RPMI7951 (cell line): Measurements from ENCODE around the gene TBCB. TPM values are rescaled to one million over a fixed set of nuclear protein-coding genes. Genes with fewer than 3 reads are reported as not detected.
A peak's percentile ranks its signal among the peaks of the same experiment; 100 is the strongest.
"Not testable (repeated sequence)": the region's sequence is repeated elsewhere in the genome, so short reads cannot be mapped to it uniquely, and the experiment has no call there.

ENCODE experiments used
- DNase-seq: peaks from one replicate; pipeline ENCODE4 v3.0.0-alpha.2; 2012; ENCODE audit warnings: low read depth
- total RNA-seq: library from RNA; depleted of rRNA; stranded (reverse); fragments of >200 nt; shearing (Covaris generic); gene quantifications from 2 replicates; pipeline ENCODE4 v1.2.3, GENCODE V29; 2014

Gene TBCB
- total RNA-seq, 1 experiment from 2014 or later = 317 TPM

DNA sequence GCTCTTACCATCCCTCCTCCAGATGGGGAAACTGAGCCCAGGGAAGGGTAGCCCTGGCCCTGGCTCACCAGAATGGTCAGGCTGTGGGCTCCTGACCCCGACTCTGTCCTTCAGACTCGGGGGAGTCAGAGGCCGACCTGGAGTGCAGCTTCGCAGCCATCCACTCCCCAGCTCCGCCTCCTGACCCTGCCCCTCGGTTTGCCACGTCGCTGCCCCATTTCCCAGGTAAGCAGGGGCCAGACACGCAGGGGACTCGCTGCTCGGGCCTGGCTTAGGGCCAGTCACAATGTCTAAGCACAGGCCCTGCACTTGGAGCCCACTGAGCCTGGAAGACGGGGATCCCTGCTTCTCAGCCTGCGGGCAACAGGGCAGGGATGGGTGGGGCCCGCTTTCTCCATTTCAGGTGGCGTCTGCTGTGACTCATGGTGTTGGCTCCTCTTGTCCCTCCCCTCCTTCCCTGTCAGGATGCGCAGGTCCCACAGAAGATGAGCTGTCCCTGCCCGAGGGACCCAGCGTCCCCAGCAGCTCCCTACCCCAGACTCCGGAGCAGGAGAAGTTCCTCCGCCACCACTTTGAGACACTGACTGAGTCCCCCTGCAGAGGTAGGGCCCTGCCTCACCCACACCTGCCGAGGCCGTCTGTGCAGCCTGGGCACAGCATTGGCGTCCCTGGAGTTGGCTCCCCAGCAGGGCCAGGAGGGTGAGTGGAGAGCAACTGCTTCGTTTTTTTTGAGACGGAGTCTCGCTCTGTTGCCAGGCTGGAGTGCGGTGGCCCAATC, 13.5 kb upstream of the TBCB start:
- DNase-seq = no peak

DNA sequence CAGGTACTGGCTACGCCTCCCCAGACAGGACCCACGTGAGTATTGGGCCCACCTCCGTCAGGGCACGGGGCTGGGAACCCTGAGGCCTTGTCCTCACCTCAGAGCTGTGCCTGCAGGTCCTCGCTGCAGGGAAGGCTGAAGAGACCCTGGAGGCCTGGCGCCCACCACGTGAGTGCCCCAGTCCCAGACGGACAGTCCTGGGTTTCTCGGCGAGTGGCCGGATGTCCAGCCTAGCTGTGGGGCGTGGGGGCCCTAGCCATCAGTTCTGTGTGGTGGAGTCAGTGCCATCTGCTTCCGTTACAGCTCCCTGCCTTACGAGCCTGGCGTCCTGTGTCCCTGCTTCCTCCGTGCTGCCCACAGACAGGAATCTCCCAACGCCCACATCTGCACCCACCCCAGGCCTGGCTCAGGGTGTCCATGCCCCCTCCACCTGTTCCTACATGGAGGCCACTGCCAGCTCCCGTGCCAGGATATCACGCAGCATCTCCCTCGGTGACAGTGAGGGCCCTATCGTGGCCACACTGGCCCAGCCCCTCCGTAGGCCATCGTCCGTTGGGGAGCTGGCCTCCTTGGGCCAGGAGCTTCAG, 12.1 kb upstream of the TBCB start:
- DNase-seq = no peak

DNA sequence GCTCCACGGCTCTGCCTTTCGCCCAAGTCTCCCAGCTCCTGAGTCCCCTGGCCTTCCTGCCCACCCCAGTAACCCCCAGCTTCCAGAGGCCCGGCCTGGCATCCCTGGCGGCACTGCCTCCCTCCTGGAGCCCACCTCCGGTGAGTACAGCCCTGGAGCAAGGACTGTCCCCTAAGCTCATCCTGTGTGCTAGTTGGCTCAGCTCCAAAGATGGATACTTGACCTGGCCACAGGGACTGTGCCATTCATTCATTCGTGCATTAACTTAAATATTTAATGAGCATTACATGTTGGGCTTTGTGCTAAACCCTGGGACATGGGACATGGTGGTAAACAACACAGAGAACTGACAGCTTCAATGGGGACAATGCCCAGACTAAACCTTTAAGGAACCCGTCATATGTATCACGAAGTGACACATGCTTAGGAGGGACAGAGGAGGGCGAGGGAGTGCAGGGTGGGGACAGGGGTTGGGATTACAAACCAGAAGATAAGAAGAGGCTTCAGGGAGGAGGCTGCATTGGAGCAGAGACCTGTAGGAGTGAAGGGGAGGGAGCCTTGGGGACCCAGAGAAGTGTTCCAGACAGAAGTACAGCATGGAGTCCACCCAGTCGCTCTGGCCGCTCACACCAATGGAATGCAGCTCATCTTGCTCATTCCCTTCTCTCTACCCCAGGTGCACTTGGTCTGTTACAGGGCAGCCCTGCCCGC, 11.3 kb upstream of the TBCB start:
- no peak for DNase-seq

DNA sequence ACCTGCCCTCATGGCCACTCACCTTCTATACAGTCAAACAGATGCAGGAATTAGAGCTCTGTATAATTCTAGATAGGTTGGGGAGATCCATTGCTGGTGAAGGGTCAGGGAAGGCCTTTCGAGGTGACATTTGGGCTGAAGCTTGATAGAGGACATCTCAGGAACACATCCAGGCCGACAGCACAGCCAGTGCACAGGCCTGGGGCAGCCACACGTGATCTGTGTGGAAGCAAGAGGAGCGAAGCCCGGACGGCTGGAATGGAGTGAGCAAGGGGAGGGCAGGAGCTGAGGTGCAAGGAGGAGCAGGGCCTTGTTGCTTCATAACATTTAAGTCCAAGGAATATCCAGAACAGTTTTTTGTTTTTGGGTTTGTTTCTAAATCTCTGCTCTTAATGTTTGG, 8.8 kb upstream of the TBCB start:
- no peak for DNase-seq

DNA sequence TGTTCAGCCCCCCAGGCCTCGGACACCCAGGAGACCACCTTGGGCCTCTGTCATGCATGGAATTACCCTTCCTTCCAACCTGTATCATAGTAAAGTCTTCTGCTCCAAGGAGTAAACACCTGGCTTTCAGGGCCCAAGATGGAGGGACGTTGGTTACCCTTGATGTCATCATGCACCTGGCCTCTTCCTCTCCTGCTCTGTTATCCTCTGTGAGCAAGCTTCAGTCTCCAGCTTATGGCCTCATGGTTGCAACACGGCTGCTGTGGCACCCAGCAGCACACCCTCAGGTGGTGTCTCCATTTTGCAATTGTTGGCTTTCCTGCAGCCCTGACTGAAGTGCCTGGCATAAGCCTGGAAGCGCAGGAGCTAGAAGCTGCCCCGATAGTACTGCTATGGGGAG, 8.3 kb upstream of the TBCB start:
- DNase-seq = no peak

DNA sequence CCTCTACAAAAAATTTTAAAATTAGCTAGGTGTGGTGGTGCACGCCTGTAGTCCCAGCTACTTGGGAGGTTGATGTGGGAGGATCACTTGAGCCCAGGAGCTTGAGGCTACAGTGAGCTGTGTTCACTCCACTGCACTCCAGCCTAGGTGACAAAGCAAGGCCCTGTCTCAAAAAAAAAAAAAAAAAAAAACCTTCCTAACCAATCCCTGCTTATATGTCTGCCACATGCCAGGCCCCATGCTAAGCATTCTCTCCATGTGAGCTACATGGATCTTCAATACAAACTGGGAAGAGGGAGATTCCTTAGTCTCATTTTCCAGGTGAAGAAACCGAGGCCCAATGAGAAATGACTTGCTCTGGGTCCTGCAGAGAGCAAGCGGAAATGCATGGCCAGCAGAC, 6.6 kb upstream of the TBCB start:
- DNase-seq = no peak

DNA sequence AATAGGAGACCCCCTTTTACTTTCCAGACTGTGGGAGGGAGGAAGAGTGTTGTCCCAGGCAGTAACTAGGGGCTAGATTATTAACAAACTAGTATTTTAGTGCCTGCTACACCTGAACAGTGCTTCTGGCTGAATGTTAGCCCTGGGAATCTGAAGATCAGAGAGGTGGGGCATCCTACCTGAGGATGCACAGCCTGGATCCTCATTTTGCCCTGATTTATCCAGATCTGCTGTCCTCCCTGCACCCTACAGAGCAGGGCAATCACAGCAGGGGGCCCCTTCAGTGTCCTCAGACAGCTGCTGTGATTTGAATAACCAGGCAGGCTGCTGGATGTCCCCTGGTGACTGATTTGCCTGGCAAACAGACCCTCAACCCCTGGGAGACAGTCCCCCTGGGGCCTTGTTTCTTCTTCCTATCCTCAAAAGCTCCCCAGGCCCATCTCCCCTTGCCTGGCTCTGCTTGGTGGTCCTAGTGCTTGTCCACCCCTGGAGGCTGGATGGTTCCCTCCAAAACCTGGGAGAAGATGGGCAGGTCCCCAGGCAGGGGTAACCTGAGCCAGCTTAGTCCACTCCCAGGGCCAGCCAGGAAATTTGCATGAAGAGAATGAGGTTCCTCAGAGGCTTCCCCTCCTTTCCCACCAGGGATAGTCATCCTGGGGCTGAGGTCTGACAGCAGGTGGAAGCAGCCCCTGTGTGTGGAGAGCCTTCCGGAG, 4.6 kb upstream of the TBCB start, which contains the start of gene OVOL3:
OVOL3 (plus strand) TSS at position 657 of the 713 bp plus-strand sequence. CDS start 60 bp downstream, outside the sequence.
- DNase-seq = no peak

DNA sequence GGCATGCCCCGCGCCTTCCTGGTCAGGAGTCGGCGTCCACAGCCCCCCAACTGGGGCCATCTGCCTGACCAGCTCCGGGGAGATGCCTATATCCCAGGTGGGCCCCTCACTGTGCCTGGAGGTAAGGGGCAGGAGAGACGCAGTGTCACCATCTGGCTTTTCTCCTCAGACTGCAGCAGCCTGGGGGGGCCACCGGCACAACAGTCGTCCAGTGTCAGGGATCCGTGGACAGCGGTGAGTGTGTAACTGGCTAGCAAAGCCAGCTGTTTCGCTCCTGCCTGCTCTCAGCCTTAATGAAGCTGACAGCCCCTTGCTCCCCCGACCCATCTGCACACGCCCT, 4.1 kb upstream of the TBCB start:
- DNase-seq = no peak

DNA sequence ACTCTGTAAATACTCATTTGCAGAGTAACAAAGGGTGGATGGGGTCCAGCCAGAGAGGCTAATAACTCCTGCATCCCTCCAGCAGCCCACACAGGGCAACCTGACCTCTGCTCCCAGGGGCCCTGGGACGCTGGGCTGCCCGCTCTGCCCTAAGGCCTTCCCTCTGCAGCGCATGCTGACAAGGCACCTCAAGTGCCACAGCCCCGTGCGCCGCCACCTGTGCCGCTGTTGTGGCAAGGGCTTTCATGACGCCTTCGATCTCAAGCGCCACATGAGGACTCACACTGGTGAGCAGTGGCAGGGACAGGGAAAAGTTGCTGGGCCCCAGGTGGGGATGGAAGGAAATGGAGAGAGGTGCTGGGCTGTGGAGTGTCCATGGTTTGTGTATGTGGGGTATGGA, 2.6 kb upstream of the TBCB start:
- DNase-seq = no peak

DNA sequence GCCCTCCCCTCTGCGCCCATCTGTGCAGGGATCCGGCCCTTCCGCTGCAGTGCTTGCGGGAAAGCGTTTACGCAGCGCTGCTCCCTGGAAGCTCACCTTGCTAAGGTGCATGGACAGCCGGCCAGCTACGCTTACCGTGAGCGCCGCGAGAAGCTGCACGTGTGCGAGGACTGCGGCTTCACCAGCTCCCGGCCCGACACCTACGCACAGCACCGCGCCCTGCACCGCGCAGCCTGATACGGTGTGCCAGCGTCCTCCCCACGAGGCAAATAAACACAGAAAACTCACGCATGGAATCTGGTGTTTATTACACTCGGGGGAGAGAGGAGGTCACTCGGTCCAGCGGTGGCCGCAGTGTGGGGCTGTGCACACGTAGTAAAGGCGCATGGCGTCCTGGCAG, 1.8 kb upstream of the TBCB start:
- DNase-seq = no peak

DNA sequence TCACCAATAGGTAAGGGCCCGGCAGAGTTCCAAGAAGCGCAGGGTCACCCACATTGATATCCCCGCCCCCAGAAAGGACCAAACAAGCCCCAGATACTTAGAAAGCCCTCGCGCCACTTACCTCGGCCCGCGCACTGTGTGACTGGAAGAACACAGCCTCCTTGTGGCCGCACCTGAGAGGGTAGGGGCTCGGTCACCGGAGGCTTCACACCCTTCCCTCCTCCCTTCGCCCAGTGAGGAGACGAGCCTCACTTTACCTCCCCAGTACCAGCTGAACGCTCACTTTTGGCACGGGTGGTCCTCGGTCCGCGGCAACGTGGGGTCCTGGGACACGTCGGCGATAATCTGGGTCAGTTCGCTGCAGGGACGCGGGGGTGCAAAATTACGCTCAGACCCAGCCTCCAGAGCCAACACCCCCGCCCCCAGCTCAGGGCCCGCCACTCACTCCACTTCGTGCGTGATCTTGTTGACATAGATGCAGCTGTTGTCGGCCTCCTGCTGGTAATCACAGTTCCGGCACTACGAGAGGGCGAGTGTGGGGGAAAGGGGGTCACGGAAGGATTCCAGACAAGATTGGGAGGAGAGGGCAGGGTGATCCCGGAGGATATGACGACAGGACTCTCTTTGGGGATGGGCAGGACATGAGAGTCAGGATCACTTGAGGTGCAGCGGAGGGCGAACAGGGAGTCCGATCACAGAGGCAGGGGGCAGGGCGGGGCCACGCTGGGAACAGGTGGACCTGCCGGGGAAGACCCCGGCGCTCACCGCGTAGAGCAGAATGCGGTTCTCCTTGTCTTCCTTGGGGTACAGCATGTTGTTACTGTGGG, 1.2 kb upstream of the TBCB start:
- peak; percentile 44 for DNase-seq

DNA sequence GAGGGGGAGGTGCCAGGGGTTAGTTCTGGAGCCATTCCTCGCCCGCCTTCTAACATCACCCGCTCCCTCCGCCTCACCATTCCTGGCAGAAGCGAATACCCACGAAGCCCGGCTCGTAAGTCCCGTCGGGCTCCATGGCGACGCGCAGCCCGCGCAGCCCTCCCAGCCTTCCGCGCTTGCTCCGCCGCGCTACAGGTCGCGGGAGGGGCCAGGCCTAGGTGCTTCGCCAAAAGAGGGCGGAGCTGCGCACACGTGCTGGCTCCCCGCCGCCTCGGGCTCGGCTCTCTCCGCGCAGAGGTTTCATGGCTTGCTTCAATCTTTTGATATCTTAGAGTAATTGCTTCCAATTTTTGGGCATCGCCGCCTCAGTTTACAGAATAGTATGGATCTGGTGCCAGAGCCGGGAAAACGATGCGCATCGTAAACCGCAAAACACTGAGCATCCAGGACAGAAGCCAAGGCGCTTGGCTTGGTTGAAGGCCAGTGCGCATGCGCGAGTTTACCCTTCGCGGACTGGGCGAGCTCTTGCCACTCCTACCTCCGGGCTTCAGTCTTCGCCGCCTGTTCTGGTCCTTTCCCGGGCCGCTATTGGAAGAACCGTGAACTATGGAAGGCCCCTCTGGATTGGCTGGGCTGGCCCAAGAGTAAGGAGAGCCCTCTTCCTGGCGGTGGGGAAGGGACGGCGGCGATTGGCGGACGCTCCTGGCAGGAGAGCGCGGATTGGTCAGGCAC, 381 bp upstream of the TBCB start, which contains the start of gene POLR2I:
POLR2I (minus strand) TSS at position 155 of the 732 bp plus-strand sequence; CDS start at position 136, 19 bp downstream.
- DNase-seq = peak; percentile 100

DNA sequence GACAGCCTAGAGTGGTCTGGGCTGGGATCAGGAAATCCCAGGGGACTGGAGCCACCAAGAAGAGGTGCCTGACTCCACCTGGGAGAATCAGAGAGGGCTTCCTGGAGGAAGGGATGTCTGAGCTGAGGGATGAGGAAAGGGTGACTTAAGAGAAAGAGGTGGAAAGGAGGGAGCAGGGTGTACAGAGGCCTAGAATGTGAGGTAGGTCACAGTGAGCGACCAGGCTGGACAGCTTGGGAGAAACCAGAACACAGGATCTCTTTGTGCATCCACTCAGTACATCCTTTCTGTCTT, 1.0 kb downstream of the TBCB start:
- DNase-seq = no peak

DNA sequence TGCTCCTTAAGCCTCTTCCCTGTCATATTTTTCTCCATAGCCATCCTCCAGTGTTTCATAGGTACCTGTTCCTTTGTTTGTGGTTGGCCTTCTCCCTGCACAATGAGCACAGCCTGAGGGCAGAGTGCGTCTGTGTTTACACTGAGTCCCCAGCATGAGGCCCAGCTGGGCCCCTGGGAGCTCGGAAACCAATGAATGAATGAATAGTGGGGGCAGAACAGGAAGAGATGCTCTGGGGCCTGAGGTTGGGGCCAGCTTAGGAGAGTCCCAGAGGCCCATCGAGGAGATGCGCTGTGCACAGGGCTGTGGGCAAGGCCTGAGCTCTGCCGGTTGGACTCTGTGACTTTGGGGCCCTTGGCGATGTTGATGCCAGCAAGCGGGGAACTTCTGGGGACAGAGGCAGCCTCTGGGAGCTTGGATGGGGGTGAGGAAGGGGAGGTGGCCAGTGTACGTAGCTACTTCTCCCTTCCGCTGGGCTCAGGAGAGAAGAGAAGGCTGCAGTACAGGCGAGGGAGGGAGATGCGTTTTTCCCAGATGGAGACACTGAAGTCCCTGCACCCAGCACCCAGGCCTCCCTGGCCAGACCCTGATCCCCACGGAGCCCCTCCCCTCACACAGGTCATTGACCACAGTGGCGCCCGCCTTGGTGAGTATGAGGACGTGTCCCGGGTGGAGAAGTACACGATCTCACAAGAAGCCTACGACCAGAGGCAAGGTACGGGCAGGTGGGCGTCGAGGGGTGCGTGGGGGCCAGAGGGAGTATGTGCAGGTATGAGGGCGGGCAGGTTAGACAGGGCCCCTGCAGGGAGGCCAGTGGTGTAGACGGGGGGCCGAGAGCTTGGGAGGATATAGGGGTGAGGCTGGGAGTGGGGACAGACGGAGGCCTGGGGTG, 5.1 kb downstream of the TBCB start:
- no peak for DNase-seq

DNA sequence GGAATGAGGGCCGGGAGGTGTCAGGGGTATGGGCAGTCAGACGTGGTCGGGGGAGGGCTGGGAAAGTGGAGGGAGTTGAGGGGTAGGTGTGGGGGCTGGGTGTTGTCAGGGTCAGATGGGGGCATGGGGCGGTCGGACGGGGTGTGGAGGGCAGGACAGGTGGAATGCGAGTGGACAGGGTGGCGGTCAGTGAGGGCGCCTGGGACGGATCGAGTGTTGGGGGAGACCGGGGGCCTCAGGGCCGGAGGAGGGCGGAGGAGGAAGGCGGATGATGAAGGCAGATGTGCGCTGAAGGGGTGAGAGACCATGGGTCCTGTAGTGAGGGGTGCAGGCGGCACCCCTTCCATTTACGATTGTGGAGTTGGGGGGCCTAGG, 5.7 kb downstream of the TBCB start:
- no peak for DNase-seq

DNA sequence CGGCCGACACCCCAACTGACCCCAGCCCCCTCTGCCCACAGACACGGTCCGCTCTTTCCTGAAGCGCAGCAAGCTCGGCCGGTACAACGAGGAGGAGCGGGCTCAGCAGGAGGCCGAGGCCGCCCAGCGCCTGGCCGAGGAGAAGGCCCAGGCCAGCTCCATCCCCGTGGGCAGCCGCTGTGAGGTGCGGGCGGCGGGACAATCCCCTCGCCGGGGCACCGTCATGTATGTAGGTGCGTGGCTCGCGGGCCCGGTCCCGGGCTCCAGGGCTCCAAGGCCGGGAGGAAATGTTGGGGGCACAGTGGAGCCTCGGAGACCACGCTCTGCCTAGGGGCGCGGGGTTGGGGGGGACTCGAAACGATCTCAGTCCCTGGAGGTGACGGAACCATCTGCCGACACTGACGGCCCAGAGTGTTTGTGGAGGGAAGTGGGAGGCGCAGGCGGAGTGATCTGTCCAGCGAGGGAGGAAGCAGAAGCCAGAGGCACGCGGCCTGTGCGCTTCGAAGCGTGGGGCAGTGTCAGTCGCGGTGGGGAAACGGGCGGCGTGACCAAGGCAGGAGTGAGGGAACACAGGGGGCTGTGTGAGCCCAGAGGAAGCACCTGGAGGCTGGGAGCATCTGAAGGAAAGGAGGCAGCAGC, 6.3 kb downstream of the TBCB start:
- no peak for DNase-seq

DNA sequence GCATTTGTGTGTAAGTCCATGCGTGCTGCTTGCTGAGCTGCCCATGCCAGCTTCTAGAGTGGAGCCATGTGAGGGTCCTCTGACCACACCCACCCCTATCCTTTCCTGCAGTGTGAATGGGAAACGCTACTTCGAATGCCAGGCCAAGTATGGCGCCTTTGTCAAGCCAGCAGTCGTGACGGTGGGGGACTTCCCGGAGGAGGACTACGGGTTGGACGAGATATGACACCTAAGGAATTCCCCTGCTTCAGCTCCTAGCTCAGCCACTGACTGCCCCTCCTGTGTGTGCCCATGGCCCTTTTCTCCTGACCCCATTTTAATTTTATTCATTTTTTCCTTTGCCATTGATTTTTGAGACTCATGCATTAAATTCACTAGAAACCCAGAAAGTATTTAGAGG, 10.3 kb downstream of the TBCB start:
- DNase-seq = no peak

DNA sequence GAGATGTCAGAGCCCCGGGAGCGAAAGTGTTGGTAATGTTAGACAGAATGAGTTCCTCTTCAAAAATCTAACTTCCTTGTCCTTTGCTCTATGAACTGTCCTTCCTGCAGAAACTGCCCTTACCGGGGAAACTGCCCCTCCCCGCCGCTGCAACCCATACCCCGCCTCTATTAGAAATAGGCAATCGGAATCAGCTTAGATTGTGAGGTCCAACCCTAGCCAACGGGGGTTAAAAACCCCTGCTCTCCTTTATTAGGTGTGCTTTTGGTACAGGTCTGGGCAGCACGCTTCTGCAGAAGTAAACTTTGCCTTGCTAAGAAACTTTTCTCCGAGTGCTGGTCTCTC, 13.1 kb downstream of the TBCB start:
- DNase-seq = peak; percentile 16

DNA sequence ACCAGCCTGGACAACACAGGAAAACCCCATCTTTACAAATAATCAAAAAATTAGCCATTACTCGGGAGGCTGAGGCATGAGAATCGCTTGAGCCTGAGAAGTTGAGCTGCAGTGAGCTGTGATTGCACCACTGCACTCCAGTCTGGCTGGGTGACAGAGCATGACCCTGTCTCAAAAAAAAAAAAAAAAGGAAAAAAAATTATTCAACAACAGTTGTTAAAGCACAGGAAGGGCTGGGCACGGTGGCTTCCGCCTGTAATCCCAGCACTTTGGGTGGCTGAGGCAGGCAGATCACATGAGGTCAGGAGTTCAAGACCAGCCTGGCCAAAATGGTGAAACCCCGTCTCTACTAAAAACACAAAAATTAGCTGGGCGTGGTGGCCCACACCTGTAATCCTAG, 16.0 kb downstream of the TBCB start:
- DNase-seq = not testable (repeated sequence)

DNA sequence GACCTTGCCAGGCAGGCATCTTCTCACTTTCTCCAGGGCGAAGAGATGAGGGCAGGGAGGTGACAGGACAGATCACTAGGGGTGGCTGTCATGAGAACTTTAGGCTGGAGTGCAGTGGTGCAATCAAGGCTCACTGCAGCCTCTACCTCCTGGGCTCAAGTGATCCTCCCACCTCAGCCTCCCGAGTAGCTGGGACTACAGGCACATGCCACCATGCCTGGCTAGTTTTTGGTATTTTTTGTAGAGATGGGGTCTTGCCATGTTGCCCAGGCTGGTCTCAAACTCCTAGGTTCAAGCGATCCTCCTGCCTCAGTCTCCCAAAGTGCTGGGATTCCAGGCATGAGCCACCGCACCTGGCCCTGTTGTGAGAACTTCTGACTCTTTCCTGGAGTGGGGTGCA, 19.6 kb downstream of the TBCB start:
- DNase-seq = not testable (repeated sequence)
